HCT116 (cell line): ENCODE results near the gene RWDD3. TPM values are rescaled to one million over a fixed set of nuclear protein-coding genes. Genes with fewer than 3 reads are reported as not detected.

Experiments
- ATAC-seq: fragments of 200-7000 bp; cut with Tn5 transposase; 2 replicates; pipeline ENCODE4 v1.9.1; 2020; ENCODE audit warnings: mild to moderate bottlenecking, moderate library complexity
- BruUV-seq: library from RNA; stranded (reverse); fragments of 400-500 nt; replicated peaks from 2 replicates; lab custom pipeline; 2021; lab: Mats Ljungman, UMichigan
- CTCF ChIA-PET: fragments of 300-600 bp; sonication (Branson Sonifier 250); formaldehyde crosslinking; loops from one replicate; lab custom pipeline; 2021; ENCODE audit warnings: antibody characterized with exemption; lab: Charles Lee
- POLR2A ChIA-PET: fragments of 300-600, 350-600 bp; sonication (Branson Sonifier 250); formaldehyde crosslinking; loops from one replicate; lab custom pipeline; 2021; ENCODE audit warnings: antibody characterized with exemption; lab: Charles Lee
- RAD21 ChIA-PET, 2 experiments: fragments of 300-600 bp; sonication (Branson Sonifier 250); formaldehyde crosslinking; loops; one replicate each; lab custom pipeline; 2023; ENCODE audit warnings: low total read pairs in 2 of 2; ENCODE audit not compliant: uncharacterized antibody in 2 of 2, unreplicated experiment in 2 of 2, low non-redundant PET in 1 of 2; lab: Charles Lee
- DNase-seq: peaks from one replicate; pipeline ENCODE4 v3.0.0-alpha.2; 2010; ENCODE audit warnings: low read depth, low spot score
- H2AFZ ChIP-seq: fragments of 200-600 bp; shearing (Covaris generic), sonication (generic); 2 replicates; pipeline ENCODE4 v1.6.1; 2017; ENCODE audit warnings: low read depth, mixed run types, mixed read lengths, antibody characterized with exemption, low read length; ENCODE audit not compliant: poor library complexity, severe bottlenecking
- H3K27ac ChIP-seq: 2 replicates; pipeline ENCODE4 v1.5.1; 2012; ENCODE audit warnings: low read depth, low read length
- H3K27me3 ChIP-seq: fragments of 200-600 bp; sonication (generic); 2 replicates; pipeline ENCODE4 v1.6.1; 2016; ENCODE audit warnings: mixed run types, low read length, mixed read lengths; ENCODE audit not compliant: insufficient read depth
- H3K36me3 ChIP-seq, 2 experiments: fragments of 200-500 bp in 1 of 2; fragments of 200-600 bp in 1 of 2; sonication (Bioruptor generic) in 1 of 2; sonication (generic) in 1 of 2; 2 replicates each; pipeline versions ENCODE4 v1.5.1 to v1.6.1; 2014 to 2016; ENCODE audit warnings: low read length in 2 of 2, inconsistent platforms in 1 of 2, mixed read lengths in 1 of 2, mixed run types in 1 of 2; ENCODE audit not compliant: insufficient read depth in 2 of 2, control insufficient read depth in 1 of 2
- H3K4me1 ChIP-seq, 2 experiments: fragments of 200-600 bp in 1 of 2; sonication (generic) in 1 of 2; 2 replicates each; pipeline versions ENCODE4 v1.5.1 to v1.6.1; 2012 to 2017; ENCODE audit warnings: low read length in 2 of 2, inconsistent platforms in 1 of 2, mild to moderate bottlenecking in 1 of 2, mixed read lengths in 1 of 2, mixed run types in 1 of 2, moderate library complexity in 1 of 2; ENCODE audit not compliant: insufficient read depth in 2 of 2, control insufficient read depth in 1 of 2
- H3K4me2 ChIP-seq: fragments of 200-600 bp; sonication (generic); 2 replicates; pipeline ENCODE4 v1.6.1; 2017; ENCODE audit warnings: mixed run types, low read length, mixed read lengths
- H3K4me3 ChIP-seq, 2 experiments: fragments of 200-600 bp in 1 of 2; sonication (generic) in 1 of 2; replicated peaks in 1 of 2; 2 replicates each; pipeline ENCODE4 v1.5.1; 2011 to 2016; ENCODE audit warnings: low read length in 2 of 2, control low read depth in 1 of 2, low read depth in 1 of 2, mild to moderate bottlenecking in 1 of 2, mixed read lengths in 1 of 2, mixed run types in 1 of 2
- H3K79me2 ChIP-seq: fragments of 200-600 bp; sonication (generic); 2 replicates; pipeline ENCODE4 v1.6.1; 2017; ENCODE audit warnings: mild to moderate bottlenecking, mixed run types, low read length, moderate library complexity, mixed read lengths; ENCODE audit not compliant: insufficient read depth
- H3K9ac ChIP-seq: fragments of 200-600 bp; sonication (generic); 2 replicates; pipeline ENCODE4 v1.6.1; 2016; ENCODE audit warnings: low read length, mixed read lengths
- H3K9me2 ChIP-seq: fragments of 200-600 bp; sonication (generic), shearing (Covaris generic); 2 replicates; pipeline ENCODE4 v1.6.1; 2017; ENCODE audit warnings: mixed run types, mild to moderate bottlenecking, moderate library complexity; ENCODE audit not compliant: insufficient read depth
- H3K9me3 ChIP-seq, 2 experiments: fragments of 200-500 bp in 1 of 2; fragments of 200-600 bp in 1 of 2; sonication (Bioruptor generic) in 1 of 2; sonication (generic) in 1 of 2; 2 replicates each; pipeline ENCODE4 v1.6.1; 2014 to 2017; ENCODE audit warnings: low read length in 2 of 2, mixed read lengths in 2 of 2, inconsistent platforms in 1 of 2, low read depth in 1 of 2, mild to moderate bottlenecking in 1 of 2, mixed run types in 1 of 2, moderate library complexity in 1 of 2; ENCODE audit not compliant: control insufficient read depth in 1 of 2, insufficient read depth in 1 of 2
- H4K20me1 ChIP-seq: fragments of 200-600 bp; sonication (generic), shearing (Covaris generic); 2 replicates; pipeline ENCODE4 v1.6.1; 2017; ENCODE audit warnings: mixed run types, mild to moderate bottlenecking, moderate library complexity; ENCODE audit not compliant: insufficient read depth
- CBX3 ChIP-seq: IDR thresholded peaks from 2 replicates; pipeline ENCODE4 v1.6.1; 2012; ENCODE audit warnings: low read depth
- CEBPB ChIP-seq: IDR thresholded peaks from 2 replicates; pipeline ENCODE4 v1.6.1; 2012; ENCODE audit warnings: low read depth
- EGR1 ChIP-seq: IDR thresholded peaks from 2 replicates; pipeline ENCODE4 v1.6.1; 2012; ENCODE audit warnings: low read depth
- ELF1 ChIP-seq: IDR thresholded peaks from 2 replicates; pipeline ENCODE4 v1.6.1; 2012; ENCODE audit warnings: low read depth, borderline replicate concordance
- EZH2phosphoT487 ChIP-seq: fragments of 200-600 bp; IDR thresholded peaks from 2 replicates; pipeline ENCODE4 v1.6.1; 2018; ENCODE audit warnings: antibody characterized with exemption, borderline replicate concordance
- FOSL1 ChIP-seq: IDR thresholded peaks from 2 replicates; pipeline ENCODE4 v1.6.1; 2012; ENCODE audit warnings: low read depth
- POLR2AphosphoS5 ChIP-seq: IDR thresholded peaks from 2 replicates; pipeline ENCODE4 v1.6.1; 2011; ENCODE audit warnings: mild to moderate bottlenecking, low read depth, low read length, moderate library complexity
- RAD21 ChIP-seq: IDR thresholded peaks from 2 replicates; pipeline ENCODE4 v1.6.1; 2012; ENCODE audit warnings: low read depth, mild to moderate bottlenecking
- SIN3A ChIP-seq: IDR thresholded peaks from 2 replicates; pipeline ENCODE4 v1.6.1; 2012; ENCODE audit warnings: low read depth
- SP1 ChIP-seq: IDR thresholded peaks from 2 replicates; pipeline ENCODE4 v1.6.1; 2012; ENCODE audit warnings: low read depth
- SRF ChIP-seq: IDR thresholded peaks from 2 replicates; pipeline ENCODE4 v1.6.1; 2012; ENCODE audit warnings: low read depth
- TCF7L2 ChIP-seq: IDR thresholded peaks from 2 replicates; pipeline ENCODE4 v1.7.0; 2011; ENCODE audit warnings: borderline replicate concordance, inconsistent platforms; ENCODE audit not compliant: insufficient read depth, insufficient read length; ENCODE audit errors: extremely low read depth
- ZFX ChIP-seq: fragments of 450-650 bp; IDR thresholded peaks from 2 replicates; pipeline ENCODE4 v1.6.1; 2017
- ZNF274 ChIP-seq: fragments of 200-500 bp; sonication (Bioruptor generic); IDR thresholded peaks from 2 replicates; pipeline ENCODE4 v1.6.1; 2014; ENCODE audit warnings: mild to moderate bottlenecking, low read depth, low read length, inconsistent platforms
- intact Hi-C: fragments of 100-400 bp; cut with micrococcal nuclease; formaldehyde crosslinking; loops from 2 replicates; pipeline ENCODE4 v1.10.0; 2022
- total RNA-seq: library from RNA; stranded (reverse); gene quantifications from one replicate; pipeline ENCODE4 v1.2.1, GENCODE V29; 2021; ENCODE audit not compliant: unreplicated experiment
- TF ChIP-seq, protein P1 (sequence below): IDR thresholded peaks from 2 replicates; pipeline ENCODE4 v1.6.1; 2011; ENCODE audit warnings: mild to moderate bottlenecking, low read length, moderate library complexity; ENCODE audit not compliant: insufficient replicate concordance; ENCODE audit errors: extremely low read depth
- TF ChIP-seq, protein P2 (sequence below): IDR thresholded peaks from 2 replicates; pipeline ENCODE4 v1.6.1; 2012
- TF ChIP-seq, protein P3 (sequence below): IDR thresholded peaks from 2 replicates; pipeline ENCODE4 v1.6.1; 2012; ENCODE audit warnings: low read depth
- TF ChIP-seq, protein P4 (sequence below): IDR thresholded peaks from 2 replicates; pipeline ENCODE4 v1.6.1; 2012
- TF ChIP-seq, protein P5 (sequence below), 3 experiments: fragments of 200-600 bp in 1 of 3; sonication (generic) in 1 of 3; IDR thresholded peaks in 2 of 3; conservative IDR thresholded peaks in 1 of 3; 2 replicates each; pipeline ENCODE4 v1.5.1; 2012 to 2017; ENCODE audit warnings: low read depth in 2 of 3, low read length in 2 of 3, antibody characterized with exemption in 1 of 3, borderline replicate concordance in 1 of 3, control low read depth in 1 of 3, mild to moderate bottlenecking in 1 of 3, mixed read lengths in 1 of 3, mixed run types in 1 of 3, moderate library complexity in 1 of 3; ENCODE audit not compliant: insufficient read depth in 1 of 3

Gene RWDD3
- total RNA-seq, 1 experiment from 2014 or later = 12.4 TPM

DNA sequence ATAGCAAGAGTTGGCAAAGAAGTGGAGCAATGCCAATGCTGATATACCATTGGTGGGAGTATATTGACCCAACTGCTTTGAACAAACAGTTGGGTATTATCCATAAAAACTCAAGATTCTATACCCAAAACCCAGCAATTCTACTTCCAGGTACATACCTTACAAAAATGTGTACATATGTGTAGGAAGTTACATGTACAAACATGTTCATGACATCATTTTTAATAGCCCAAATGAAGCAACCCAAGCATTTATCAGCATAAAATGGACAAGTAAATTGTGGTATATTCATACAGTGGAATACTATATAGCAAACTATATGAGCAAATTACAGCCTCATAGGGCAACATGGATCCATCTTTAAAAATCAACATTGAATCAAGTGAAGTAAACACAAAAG, 20.9 kb downstream of the RWDD3 start (continued):
- TF ChIP-seq, protein P1, sequence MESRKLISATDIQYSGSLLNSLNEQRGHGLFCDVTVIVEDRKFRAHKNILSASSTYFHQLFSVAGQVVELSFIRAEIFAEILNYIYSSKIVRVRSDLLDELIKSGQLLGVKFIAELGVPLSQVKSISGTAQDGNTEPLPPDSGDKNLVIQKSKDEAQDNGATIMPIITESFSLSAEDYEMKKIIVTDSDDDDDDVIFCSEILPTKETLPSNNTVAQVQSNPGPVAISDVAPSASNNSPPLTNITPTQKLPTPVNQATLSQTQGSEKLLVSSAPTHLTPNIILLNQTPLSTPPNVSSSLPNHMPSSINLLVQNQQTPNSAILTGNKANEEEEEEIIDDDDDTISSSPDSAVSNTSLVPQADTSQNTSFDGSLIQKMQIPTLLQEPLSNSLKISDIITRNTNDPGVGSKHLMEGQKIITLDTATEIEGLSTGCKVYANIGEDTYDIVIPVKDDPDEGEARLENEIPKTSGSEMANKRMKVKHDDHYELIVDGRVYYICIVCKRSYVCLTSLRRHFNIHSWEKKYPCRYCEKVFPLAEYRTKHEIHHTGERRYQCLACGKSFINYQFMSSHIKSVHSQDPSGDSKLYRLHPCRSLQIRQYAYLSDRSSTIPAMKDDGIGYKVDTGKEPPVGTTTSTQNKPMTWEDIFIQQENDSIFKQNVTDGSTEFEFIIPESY = no peak
- no peak for TF ChIP-seq EZH2phosphoT487
- TF ChIP-seq CBX3 = no peak
- no peak for TF ChIP-seq ZFX
- no peak for TF ChIP-seq FOSL1
- TF ChIP-seq, protein P2, sequence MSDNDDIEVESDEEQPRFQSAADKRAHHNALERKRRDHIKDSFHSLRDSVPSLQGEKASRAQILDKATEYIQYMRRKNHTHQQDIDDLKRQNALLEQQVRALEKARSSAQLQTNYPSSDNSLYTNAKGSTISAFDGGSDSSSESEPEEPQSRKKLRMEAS = no peak
- TF ChIP-seq ZNF274 = no peak
- TF ChIP-seq RAD21 = no peak
- no peak for TF ChIP-seq SRF
- TF ChIP-seq ELF1 = no peak
- no peak for TF ChIP-seq EGR1
- TF ChIP-seq TCF7L2 = no peak
- no peak for TF ChIP-seq SIN3A
- no peak for TF ChIP-seq CEBPB
- no peak for TF ChIP-seq POLR2AphosphoS5

DNA sequence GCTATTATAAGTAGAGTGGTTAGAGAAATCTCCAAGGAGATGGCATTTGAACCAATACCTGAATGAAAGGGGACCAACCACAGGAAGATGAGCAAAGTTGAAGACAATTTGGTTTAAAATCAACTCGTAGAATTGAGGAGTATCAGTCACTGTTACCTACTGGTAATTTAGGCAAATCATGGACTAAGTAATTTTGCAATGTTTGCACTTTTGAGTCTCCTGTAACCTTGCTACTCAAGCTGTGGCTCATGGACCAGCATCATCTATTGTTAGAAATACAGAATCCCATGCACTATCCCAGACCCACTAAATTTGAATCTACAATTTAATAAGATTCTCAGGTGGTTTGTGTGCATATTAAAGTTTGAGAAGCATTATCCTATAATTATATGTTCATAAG, 21.8 kb downstream of the RWDD3 start:
- Histone ChIP-seq H3K9me2 (0 out of 2 replicates have a peak, but pooled peaks cover 4% of the 10 kb centered on the region), H3K4me3 (no peak overlapping the region), H3K36me3 (no peaks in the 10 kb centered on the region), H4K20me1 (no peaks in the 10 kb centered on the region), H3K27me3 (no peaks in the 10 kb centered on the region), H2AFZ (no peak overlapping the region), H3K4me1 (peaks cover 0 to 12% of the 10 kb centered on the region in 2 experiments; a peak in 1 of 4 replicates), H3K4me2 (no peak overlapping the region), H3K9ac (no peak overlapping the region), H3K27ac (no peak overlapping the region), H3K79me2 (no peaks in the 10 kb centered on the region), H3K9me3 (no peaks in the 10 kb centered on the region)
- ChIA-PET POLR2A (no interaction called here), RAD21 (no interaction called here), CTCF (interaction anchor here (3.5 kb wide), 1 partner anchor 22 kb away, joined by 13 read pairs; the partner anchor contains the start of gene RWDD3)
- ATAC-seq (no peak), DNase-seq (no peak)
- no TSS peak for BruUV-seq
- intact Hi-C loops = no loop called here
- TF ChIP-seq SP1 = no peak
- no peak for TF ChIP-seq CBX3
- no peak for TF ChIP-seq POLR2AphosphoS5
- TF ChIP-seq, protein P3, sequence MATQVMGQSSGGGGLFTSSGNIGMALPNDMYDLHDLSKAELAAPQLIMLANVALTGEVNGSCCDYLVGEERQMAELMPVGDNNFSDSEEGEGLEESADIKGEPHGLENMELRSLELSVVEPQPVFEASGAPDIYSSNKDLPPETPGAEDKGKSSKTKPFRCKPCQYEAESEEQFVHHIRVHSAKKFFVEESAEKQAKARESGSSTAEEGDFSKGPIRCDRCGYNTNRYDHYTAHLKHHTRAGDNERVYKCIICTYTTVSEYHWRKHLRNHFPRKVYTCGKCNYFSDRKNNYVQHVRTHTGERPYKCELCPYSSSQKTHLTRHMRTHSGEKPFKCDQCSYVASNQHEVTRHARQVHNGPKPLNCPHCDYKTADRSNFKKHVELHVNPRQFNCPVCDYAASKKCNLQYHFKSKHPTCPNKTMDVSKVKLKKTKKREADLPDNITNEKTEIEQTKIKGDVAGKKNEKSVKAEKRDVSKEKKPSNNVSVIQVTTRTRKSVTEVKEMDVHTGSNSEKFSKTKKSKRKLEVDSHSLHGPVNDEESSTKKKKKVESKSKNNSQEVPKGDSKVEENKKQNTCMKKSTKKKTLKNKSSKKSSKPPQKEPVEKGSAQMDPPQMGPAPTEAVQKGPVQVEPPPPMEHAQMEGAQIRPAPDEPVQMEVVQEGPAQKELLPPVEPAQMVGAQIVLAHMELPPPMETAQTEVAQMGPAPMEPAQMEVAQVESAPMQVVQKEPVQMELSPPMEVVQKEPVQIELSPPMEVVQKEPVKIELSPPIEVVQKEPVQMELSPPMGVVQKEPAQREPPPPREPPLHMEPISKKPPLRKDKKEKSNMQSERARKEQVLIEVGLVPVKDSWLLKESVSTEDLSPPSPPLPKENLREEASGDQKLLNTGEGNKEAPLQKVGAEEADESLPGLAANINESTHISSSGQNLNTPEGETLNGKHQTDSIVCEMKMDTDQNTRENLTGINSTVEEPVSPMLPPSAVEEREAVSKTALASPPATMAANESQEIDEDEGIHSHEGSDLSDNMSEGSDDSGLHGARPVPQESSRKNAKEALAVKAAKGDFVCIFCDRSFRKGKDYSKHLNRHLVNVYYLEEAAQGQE = no peak
- TF ChIP-seq TCF7L2 = no peak
- TF ChIP-seq ZFX = no peak
- TF ChIP-seq, protein P4, sequence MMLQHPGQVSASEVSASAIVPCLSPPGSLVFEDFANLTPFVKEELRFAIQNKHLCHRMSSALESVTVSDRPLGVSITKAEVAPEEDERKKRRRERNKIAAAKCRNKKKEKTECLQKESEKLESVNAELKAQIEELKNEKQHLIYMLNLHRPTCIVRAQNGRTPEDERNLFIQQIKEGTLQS = no peak
- TF ChIP-seq, protein P5, sequence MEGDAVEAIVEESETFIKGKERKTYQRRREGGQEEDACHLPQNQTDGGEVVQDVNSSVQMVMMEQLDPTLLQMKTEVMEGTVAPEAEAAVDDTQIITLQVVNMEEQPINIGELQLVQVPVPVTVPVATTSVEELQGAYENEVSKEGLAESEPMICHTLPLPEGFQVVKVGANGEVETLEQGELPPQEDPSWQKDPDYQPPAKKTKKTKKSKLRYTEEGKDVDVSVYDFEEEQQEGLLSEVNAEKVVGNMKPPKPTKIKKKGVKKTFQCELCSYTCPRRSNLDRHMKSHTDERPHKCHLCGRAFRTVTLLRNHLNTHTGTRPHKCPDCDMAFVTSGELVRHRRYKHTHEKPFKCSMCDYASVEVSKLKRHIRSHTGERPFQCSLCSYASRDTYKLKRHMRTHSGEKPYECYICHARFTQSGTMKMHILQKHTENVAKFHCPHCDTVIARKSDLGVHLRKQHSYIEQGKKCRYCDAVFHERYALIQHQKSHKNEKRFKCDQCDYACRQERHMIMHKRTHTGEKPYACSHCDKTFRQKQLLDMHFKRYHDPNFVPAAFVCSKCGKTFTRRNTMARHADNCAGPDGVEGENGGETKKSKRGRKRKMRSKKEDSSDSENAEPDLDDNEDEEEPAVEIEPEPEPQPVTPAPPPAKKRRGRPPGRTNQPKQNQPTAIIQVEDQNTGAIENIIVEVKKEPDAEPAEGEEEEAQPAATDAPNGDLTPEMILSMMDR (IDR thresholded peaks at IDR 0.05 in 2 of 3, conservative IDR thresholded peaks at IDR 0.05 in 1 of 3; ENCODE audit: borderline replicate concordance in 1 of 3, insufficient read depth in 1 of 3, low read depth in 2 of 3, low read length in 2 of 3) = no peak
- TF ChIP-seq ELF1 = no peak
